KMS-11 (cell line): Measurements from ENCODE around the gene DHTKD1.
A peak's percentile ranks its signal among the peaks of the same experiment; 100 is the strongest.

Experiments used
- H2AFZ ChIP-seq: fragments of 200-600 bp; sonication (generic); 2 replicates; pipeline ENCODE4 v1.6.1; 2016; ENCODE audit warnings: antibody characterized with exemption, mixed run types, low read depth
- H3K27ac ChIP-seq: fragments of 200-600 bp; sonication (generic); 2 replicates; pipeline ENCODE4 v1.6.1; 2016; ENCODE audit warnings: mild to moderate bottlenecking, mixed run types
- H3K27me3 ChIP-seq: fragments of 200-600 bp; sonication (generic); 2 replicates; pipeline ENCODE4 v1.6.1; 2017; ENCODE audit warnings: mild to moderate bottlenecking, low read depth, mixed run types, moderate library complexity; ENCODE audit not compliant: insufficient read depth
- H3K36me3 ChIP-seq: fragments of 200-600 bp; sonication (generic); 2 replicates; pipeline ENCODE4 v1.6.1; 2017; ENCODE audit warnings: mild to moderate bottlenecking, mixed run types; ENCODE audit not compliant: insufficient read depth
- H3K4me1 ChIP-seq: fragments of 200-600 bp; sonication (generic); 2 replicates; pipeline ENCODE4 v1.6.1; 2016; ENCODE audit warnings: mild to moderate bottlenecking, low read depth, mixed run types; ENCODE audit not compliant: poor library complexity, severe bottlenecking
- H3K4me2 ChIP-seq: fragments of 200-600 bp; sonication (generic); 2 replicates; pipeline ENCODE4 v1.7.0; 2016; ENCODE audit warnings: mild to moderate bottlenecking, mixed run types
- H3K4me3 ChIP-seq: fragments of 200-600 bp; sonication (generic); IDR thresholded peaks from 2 replicates; pipeline ENCODE4 v1.6.1; 2017; ENCODE audit warnings: low read depth, low read length, mixed read lengths; ENCODE audit not compliant: insufficient read depth
- H3K79me2 ChIP-seq: fragments of 200-600 bp; sonication (generic); 2 replicates; pipeline ENCODE4 v1.6.1; 2016; ENCODE audit warnings: low read depth, mixed run types; ENCODE audit not compliant: insufficient read depth
- H3K9ac ChIP-seq: fragments of 200-600 bp; sonication (generic); 2 replicates; pipeline ENCODE4 v1.6.1; 2016; ENCODE audit warnings: mild to moderate bottlenecking, mixed run types
- H4K20me1 ChIP-seq: fragments of 200-600 bp; sonication (generic); 2 replicates; pipeline ENCODE4 v1.6.1; 2016; ENCODE audit warnings: mild to moderate bottlenecking, mixed run types; ENCODE audit not compliant: insufficient read depth
- TF ChIP-seq, protein P1 (sequence below): fragments of 200-600 bp; sonication (generic); conservative IDR thresholded peaks from 2 replicates; pipeline ENCODE4 v1.6.1; 2017; ENCODE audit warnings: low read depth, mild to moderate bottlenecking, antibody characterized with exemption, low read length, moderate library complexity, mixed read lengths

The DHTKD1 gene

DNA sequence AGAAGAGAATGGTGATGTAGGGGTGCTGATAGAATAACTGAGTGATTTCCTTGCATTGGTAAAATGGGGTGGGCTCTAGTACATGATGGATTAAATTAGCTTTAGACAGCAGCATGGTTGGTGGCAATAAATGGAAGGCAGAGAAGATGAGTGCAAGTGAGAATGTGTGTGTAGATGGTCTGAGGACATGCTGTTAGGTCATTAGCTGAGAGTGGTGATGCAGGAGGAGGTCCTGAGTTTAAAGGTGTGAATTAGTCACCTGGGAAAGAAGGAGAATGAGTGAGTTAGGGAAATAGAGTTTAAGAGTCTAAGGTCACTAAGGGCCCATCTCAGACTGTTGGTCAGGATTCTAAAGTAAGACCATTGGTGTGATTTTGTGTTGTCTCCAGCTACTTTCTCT lies 42.8 kb downstream of the DHTKD1 start:
- H3K9ac ChIP-seq: no peak overlapping the region
- no peaks in the 10 kb centered on the region for H3K4me1 ChIP-seq
- H3K4me3 ChIP-seq: no peak overlapping the region
- H3K4me2 ChIP-seq: no peak overlapping the region
- no peak overlapping the region for H3K27ac ChIP-seq
- no peak overlapping the region for H2AFZ ChIP-seq
- H3K79me2 ChIP-seq: no peaks in the 10 kb centered on the region
- no peaks in the 10 kb centered on the region for H4K20me1 ChIP-seq
- TF ChIP-seq, protein P1, sequence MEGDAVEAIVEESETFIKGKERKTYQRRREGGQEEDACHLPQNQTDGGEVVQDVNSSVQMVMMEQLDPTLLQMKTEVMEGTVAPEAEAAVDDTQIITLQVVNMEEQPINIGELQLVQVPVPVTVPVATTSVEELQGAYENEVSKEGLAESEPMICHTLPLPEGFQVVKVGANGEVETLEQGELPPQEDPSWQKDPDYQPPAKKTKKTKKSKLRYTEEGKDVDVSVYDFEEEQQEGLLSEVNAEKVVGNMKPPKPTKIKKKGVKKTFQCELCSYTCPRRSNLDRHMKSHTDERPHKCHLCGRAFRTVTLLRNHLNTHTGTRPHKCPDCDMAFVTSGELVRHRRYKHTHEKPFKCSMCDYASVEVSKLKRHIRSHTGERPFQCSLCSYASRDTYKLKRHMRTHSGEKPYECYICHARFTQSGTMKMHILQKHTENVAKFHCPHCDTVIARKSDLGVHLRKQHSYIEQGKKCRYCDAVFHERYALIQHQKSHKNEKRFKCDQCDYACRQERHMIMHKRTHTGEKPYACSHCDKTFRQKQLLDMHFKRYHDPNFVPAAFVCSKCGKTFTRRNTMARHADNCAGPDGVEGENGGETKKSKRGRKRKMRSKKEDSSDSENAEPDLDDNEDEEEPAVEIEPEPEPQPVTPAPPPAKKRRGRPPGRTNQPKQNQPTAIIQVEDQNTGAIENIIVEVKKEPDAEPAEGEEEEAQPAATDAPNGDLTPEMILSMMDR: no peak
- H3K36me3 ChIP-seq: no peaks in the 10 kb centered on the region
- no peaks in the 10 kb centered on the region for H3K27me3 ChIP-seq

DNA sequence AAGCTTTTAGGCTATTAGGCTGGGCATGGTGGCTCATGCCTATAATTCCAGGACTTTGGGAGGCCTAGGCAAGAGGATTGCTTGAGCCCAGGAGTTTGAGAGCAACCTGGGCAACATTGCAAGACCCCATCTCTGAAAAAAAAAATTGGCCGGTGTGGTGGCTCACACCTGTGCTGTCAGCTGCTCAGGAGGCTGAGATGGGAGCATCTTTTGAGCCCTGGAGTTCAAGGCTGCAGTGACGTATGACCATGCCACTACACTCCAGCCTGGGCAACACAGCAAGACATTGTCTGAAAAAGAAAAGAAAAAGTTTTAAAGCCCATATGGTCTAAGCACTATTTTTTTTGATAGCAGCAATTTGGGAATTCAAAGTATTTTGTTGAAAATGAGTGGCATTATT lies 44.9 kb downstream of the DHTKD1 start:
- Histone ChIP-seq H3K27me3 (no peaks in the 10 kb centered on the region), H3K27ac (no peak overlapping the region), H4K20me1 (no peaks in the 10 kb centered on the region), H3K79me2 (no peaks in the 10 kb centered on the region), H3K4me3 (no peak overlapping the region), H3K9ac (no peak overlapping the region), H3K36me3 (no peaks in the 10 kb centered on the region), H2AFZ (no peak overlapping the region), H3K4me2 (no peak overlapping the region), H3K4me1 (no peaks in the 10 kb centered on the region)
- TF ChIP-seq, protein P1: no peak

DNA sequence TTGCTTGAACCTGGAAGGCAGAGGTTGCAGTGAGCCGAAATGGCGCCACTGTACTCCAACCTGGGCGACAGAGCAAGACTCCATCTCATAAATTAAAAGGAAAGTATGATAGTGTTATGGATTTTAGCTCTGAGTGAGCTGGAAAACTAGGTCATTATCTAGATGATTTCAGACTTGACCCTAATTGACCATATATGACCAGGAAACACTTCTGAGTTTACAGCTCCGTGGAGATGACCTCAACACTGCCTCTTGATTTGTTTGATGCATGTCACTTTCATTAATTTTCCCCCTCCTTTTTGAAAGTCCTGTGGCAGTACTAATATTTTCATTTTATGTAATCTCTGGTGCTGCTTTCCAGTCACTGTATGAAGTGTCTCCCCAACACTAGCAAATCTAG lies 52.9 kb downstream of the DHTKD1 start:
- peak overlapping the region; percentile 72 for H3K4me2 ChIP-seq

DNA sequence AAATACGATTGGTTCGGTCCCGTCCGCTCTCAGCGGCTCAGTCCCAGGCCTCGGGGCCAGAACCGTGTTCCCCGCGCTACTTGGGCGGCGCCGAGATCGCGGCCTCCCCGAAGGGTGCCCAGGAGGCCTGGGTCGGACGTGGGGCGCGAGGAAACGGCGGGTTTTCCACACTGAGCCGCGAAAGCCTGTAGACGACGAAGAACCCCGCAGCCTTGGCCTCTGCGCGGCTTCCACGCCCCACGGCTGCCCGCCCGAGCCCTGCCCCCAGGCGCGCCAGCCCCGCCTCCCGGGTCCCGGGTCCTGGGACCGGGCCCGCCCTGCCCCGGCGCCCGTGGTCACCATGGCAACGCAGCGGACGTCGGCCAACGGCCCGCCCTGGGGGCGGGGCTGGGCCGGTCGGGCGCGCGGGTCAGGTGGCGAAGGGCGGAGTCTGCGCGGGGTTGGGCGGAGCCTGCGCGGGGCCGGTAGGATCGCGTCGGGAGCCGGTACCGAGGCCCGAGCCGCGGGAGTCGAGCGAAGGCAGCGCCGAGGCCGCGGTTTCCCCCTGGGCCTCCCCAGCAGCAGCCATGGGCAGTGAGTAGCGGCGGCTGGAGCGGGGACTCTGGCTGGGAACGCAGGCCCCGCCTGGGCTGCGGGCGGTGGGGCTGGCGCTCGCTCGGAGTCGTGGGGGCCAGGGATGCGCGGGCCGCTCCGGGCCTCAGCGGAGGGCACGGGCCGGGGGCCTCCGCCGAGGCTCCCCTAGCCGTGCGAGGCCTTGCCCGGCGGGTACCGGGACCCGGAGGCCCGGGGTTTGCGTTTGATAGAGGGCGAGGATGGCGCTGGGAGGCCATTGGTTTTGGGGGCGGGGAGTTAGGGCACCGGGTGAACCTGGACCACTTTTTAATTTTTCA lies 60.7 kb downstream of the DHTKD1 start, which contains the start of gene SEC61A2:
Gene SEC61A2, plus strand, starts transcription at position 456 of the 890 bp plus-strand sequence. Its CDS starts 111 bp downstream, at position 567.
- peak within 1 kb of the TSS; percentile 83 for H3K27ac ChIP-seq
- no peaks in the 10 kb centered on the region; the same call in 1 of the 2 replicates for H3K36me3 ChIP-seq
- no peak within 1 kb of the TSS for H3K4me3 ChIP-seq
- peaks cover 9% of the 10 kb centered on the region for H3K79me2 ChIP-seq
- peak within 1 kb of the TSS; percentile 76 for H3K4me2 ChIP-seq
- no peaks in the 10 kb centered on the region for H3K27me3 ChIP-seq
- H3K4me1 ChIP-seq: peaks cover 19% of the 10 kb centered on the region
- H3K9ac ChIP-seq: peak within 1 kb of the TSS; percentile 77
- TF ChIP-seq, protein P1: no peak
- no peaks in the 10 kb centered on the region for H4K20me1 ChIP-seq
- peak within 1 kb of the TSS; percentile 93 for H2AFZ ChIP-seq

More for the DNA sequence above, 52.9 kb downstream of the DHTKD1 start:
- Histone ChIP-seq H3K4me3 (no peak overlapping the region), H3K79me2 (no peaks in the 10 kb centered on the region), H2AFZ (no peak overlapping the region), H4K20me1 (no peaks in the 10 kb centered on the region), H3K27me3 (no peaks in the 10 kb centered on the region), H3K27ac (peak overlapping the region; percentile 81), H3K4me1 (peaks cover 40% of the 10 kb centered on the region), H3K9ac (peak overlapping the region; percentile 23; the same call in 1 of the 2 replicates), H3K36me3 (peaks cover 4% of the 10 kb centered on the region; the same call in 1 of the 2 replicates)
- TF ChIP-seq, protein P1: no peak
